Chondrocyte (in vitro differentiated cells): ENCODE data around the gene DTNBP1. TPM values are rescaled to one million over a fixed set of nuclear protein-coding genes. Genes with fewer than 3 reads are reported as not detected.
A peak's percentile ranks its signal among the peaks of the same experiment; 100 is the strongest.

Experiments
- DNase-seq: peaks from one replicate; pipeline ENCODE4 v3.0.0; 2021; ENCODE audit warnings: mixed read lengths, low spot score
- H3K27ac Mint-ChIP-seq: one replicate; pipeline ENCODE4 v1.8.0; 2021; ENCODE audit warnings: mild to moderate bottlenecking, moderate library complexity, mixed read lengths; ENCODE audit not compliant: unreplicated experiment
- H3K27me3 Mint-ChIP-seq: 2 replicates; pipeline ENCODE4 v1.8.0; 2021; ENCODE audit warnings: low read depth, mixed read lengths
- H3K36me3 Mint-ChIP-seq: 2 replicates; pipeline ENCODE4 v1.8.0; 2021; ENCODE audit warnings: low read depth, mixed read lengths
- H3K4me1 Mint-ChIP-seq: 2 replicates; pipeline ENCODE4 v1.8.0; 2021; ENCODE audit warnings: low read depth, mild to moderate bottlenecking, mixed read lengths
- H3K4me3 Mint-ChIP-seq: one replicate; pipeline ENCODE4 v1.8.0; 2021; ENCODE audit warnings: mild to moderate bottlenecking, moderate library complexity, mixed read lengths; ENCODE audit not compliant: unreplicated experiment
- H3K9me3 Mint-ChIP-seq: 2 replicates; pipeline ENCODE4 v1.8.0; 2021; ENCODE audit warnings: low read depth, mixed read lengths
- long read RNA-seq: library from polyadenylated mRNA; stranded (forward); transcript quantifications from one replicate; pipeline ENCODE4 v2.0.0, GENCODE V29; 2021
- total RNA-seq: library from RNA; stranded (reverse); gene quantifications from 3 replicates; pipeline ENCODE4 v1.2.1, GENCODE V29; 2021
- TF ChIP-seq, protein P1 (sequence below): fragments of 200-600 bp; sonication (generic); IDR thresholded peaks from 2 replicates; pipeline ENCODE4 v1.5.0; 2021; ENCODE audit warnings: antibody characterized with exemption, mild to moderate bottlenecking, moderate library complexity

Gene DTNBP1, protein sequence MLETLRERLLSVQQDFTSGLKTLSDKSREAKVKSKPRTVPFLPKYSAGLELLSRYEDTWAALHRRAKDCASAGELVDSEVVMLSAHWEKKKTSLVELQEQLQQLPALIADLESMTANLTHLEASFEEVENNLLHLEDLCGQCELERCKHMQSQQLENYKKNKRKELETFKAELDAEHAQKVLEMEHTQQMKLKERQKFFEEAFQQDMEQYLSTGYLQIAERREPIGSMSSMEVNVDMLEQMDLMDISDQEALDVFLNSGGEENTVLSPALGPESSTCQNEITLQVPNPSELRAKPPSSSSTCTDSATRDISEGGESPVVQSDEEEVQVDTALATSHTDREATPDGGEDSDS
- total RNA-seq = 13.8 to 18.0 TPM (median 17.3 TPM) in 3 replicates
- long read RNA-seq, transcript DTNBP1-202 (10 exons, 1,403 nt) = major isoform, 22 of 43 reads
- long read RNA-seq, partial matches to known transcripts = 1 of 43 reads
- long read RNA-seq, other reads (novel, unspliced or antisense) = 18 of 43 reads

DNA sequence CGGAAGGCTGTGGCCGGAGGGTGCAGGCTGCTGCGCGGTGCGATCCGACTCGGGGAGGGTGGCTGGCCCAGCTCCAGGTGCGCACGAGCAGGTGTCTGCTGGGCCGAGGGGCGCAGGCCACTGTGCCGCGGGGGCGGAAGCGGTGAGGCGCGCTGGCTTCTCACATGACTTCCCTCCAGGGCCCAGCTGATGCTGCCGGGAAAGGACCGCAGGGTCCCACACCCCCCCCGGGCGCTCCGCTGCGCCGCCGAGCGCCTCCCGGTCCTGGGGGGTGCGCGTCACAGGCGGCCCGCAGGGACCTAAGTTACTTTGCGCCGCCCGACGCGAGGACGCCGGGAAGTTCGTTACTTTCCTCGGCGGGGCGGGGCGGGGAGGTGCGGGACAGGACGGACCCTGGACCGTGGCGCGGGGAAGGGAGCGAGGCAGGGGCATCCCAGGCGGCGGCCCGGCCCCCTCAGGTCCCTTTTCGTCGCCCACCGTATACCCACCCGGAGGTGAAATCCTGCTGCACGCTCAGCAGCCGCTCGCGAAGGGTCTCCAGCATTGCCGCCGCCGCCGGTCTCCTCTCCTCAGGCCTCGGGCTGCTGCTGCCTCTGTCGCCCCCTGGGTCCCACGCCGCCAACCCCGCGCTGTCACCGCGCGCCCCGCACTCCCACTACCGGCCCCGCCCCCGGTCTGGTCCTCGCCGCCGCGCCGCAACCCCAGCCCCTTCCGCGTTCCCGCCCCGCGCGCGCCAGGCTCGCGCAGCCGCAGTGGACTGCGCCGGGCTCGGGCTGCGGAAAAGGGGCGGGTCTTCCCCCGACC is at the start of gene DTNBP1:
TSS of gene DTNBP1 (minus strand) at position 703 of the 804 bp plus-strand sequence. CDS start at position 544, 159 bp downstream.
- Mint-ChIP-seq H3K36me3 (peaks cover 1% of the 10 kb centered on the region), H3K27ac (no peak within 1 kb of the TSS), H3K9me3 (no peaks in the 10 kb centered on the region), H3K4me3 (peak within 1 kb of the TSS; percentile 76), H3K27me3 (peaks cover 2% of the 10 kb centered on the region), H3K4me1 (peaks cover 12% of the 10 kb centered on the region)
- DNase-seq = no peak
- TF ChIP-seq, protein P1, sequence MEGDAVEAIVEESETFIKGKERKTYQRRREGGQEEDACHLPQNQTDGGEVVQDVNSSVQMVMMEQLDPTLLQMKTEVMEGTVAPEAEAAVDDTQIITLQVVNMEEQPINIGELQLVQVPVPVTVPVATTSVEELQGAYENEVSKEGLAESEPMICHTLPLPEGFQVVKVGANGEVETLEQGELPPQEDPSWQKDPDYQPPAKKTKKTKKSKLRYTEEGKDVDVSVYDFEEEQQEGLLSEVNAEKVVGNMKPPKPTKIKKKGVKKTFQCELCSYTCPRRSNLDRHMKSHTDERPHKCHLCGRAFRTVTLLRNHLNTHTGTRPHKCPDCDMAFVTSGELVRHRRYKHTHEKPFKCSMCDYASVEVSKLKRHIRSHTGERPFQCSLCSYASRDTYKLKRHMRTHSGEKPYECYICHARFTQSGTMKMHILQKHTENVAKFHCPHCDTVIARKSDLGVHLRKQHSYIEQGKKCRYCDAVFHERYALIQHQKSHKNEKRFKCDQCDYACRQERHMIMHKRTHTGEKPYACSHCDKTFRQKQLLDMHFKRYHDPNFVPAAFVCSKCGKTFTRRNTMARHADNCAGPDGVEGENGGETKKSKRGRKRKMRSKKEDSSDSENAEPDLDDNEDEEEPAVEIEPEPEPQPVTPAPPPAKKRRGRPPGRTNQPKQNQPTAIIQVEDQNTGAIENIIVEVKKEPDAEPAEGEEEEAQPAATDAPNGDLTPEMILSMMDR = peak; percentile 34

DNA sequence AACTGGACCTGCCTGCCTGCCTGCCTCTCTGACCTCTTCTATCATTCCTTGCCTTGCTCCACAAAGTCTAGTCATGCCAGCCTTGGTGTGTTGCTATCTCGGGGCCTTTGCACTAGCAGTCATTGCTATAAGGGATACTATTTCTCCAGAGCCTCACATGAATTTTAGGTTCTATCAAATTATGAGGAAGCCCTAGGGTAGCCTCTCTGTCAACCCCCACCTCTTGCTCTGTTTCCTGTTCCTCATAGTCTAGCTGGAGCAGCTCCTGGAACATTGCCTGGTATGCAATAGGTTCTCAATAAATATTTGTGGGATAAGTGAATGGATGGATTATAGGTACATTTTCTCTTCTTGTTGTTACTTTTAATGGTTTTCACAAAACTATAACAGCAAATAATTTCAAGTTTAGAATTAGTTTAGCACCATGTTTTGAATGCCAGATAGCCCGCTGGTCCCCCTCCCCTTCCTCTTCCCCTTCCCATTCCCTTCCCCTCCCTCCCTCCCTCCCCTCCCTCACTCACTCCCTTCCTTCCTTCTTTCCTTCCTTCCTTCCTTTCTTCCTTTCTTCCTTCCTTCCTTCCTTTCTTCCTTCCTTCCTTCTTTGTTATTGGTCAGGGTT is 46.9 kb upstream of the DTNBP1 start:
- Mint-ChIP-seq H3K4me1 (peaks cover 8% of the 10 kb centered on the region), H3K36me3 (peaks cover 2% of the 10 kb centered on the region), H3K27me3 (peaks cover 2% of the 10 kb centered on the region), H3K9me3 (peaks cover 3% of the 10 kb centered on the region), H3K27ac (no peak overlapping the region), H3K4me3 (no peak overlapping the region)
- DNase-seq = no peak
- TF ChIP-seq, protein P1 = no peak

DNA sequence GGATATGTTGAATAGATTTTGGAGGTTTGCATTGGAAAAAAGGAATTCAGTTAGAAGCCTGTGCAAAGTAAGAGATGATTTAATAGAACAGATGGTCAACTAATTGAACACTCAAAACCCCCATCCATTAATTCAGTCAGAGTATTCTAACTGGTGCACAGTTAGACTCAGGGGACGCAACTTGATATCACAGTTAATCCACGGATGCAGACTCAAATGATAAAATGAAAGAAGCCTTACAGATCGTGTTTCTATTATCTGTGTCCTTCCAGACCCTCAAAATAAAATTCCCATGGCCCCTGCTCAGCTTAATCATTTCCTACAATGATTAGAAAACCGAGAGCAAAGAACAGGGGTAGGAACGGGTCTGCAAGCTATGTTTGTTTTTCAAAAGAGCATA is 45.4 kb upstream of the DTNBP1 start:
- Mint-ChIP-seq H3K4me3 (no peak overlapping the region), H3K4me1 (peaks cover 8% of the 10 kb centered on the region), H3K27ac (no peak overlapping the region), H3K36me3 (peaks cover 2% of the 10 kb centered on the region), H3K27me3 (peaks cover 2% of the 10 kb centered on the region), H3K9me3 (peaks cover 9% of the 10 kb centered on the region)
- no peak for DNase-seq
- TF ChIP-seq, protein P1 = no peak

DNA sequence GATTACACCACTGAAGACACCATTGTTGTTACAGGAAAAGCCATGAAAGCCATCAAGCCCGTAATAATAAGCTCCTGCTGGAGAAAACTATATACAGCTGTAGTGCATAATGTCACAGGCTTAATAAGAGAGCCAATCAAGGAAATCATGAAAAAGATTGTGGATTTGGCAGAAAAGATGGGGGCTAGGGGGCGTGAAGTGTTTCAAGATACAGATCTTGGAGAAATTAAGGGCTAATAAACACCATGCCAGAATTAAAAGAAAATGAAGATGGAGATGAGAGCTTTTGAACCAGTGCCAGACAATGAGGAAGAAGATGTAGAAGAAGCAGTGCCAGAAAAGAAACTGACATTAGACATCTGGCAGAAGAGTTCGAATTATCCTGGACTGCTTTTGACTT is 43.2 kb upstream of the DTNBP1 start:
- Mint-ChIP-seq H3K4me1 (no peaks in the 10 kb centered on the region), H3K27ac (no peak overlapping the region), H3K27me3 (peaks cover 2% of the 10 kb centered on the region), H3K4me3 (no peak overlapping the region), H3K36me3 (peaks cover 2% of the 10 kb centered on the region), H3K9me3 (peaks cover 11% of the 10 kb centered on the region)
- TF ChIP-seq, protein P1 = no peak
- no peak for DNase-seq

DNA sequence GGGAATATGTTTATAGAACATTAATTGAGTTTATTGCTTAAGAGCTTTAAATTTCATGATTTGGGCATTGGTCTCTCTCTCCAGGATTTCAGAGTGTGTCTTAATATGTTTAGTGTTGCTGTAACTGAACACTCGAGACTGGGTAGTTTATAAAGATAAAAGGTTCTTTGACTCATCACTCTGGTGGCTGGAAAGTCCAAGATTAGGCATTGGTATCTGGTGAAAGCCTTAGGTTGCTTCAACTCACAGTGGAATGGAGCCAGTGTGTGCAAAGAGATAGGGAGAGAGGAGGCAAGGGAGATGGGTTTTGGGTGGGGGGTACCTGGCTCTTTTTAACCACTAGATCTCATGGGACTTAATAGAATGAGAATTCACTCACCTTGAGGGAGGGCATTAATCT is 35.6 kb upstream of the DTNBP1 start:
- no peaks in the 10 kb centered on the region for H3K4me1 Mint-ChIP-seq
- H3K4me3 Mint-ChIP-seq = no peak overlapping the region
- H3K27me3 Mint-ChIP-seq = no peaks in the 10 kb centered on the region
- TF ChIP-seq, protein P1 = no peak
- H3K27ac Mint-ChIP-seq = no peak overlapping the region
- DNase-seq = no peak
- H3K9me3 Mint-ChIP-seq = peaks cover 4% of the 10 kb centered on the region
- H3K36me3 Mint-ChIP-seq = no peaks in the 10 kb centered on the region
